ENCODE measurements around the gene VTCN1. TPM values are rescaled to one million over a fixed set of nuclear protein-coding genes. Genes with fewer than 3 reads are reported as not detected.

Gene VTCN1
- total and polyA plus RNA-seq, 9 donors = 0.05 to 17.6 (median 0.83) TPM; not detected in 2

GRCh38 chr1:117244971-117245370, 34.2 kb upstream of the VTCN1 start:
- no peaks in the 10 kb centered on the region for H3K4me1 ChIP-seq (ENCODE audit: insufficient read depth)
- H3K4me3 ChIP-seq = no peak overlapping the region
- no peak overlapping the region for H3K27ac ChIP-seq
- no peaks in the 10 kb centered on the region for H3K27me3 ChIP-seq
- 11 to 20% (median 19%) methylated on average over 2 of the region's 2 CpGs for whole genome bisulfite sequencing, 3 donors
- H3K9me3 ChIP-seq = no peaks in the 10 kb centered on the region
- H3K36me3 ChIP-seq = no peaks in the 10 kb centered on the region
- intact Hi-C loops (cut with DNase I) = no loop called here
- no peak for DNase-seq
- TF ChIP-seq POLR2A (IDR thresholded peaks at IDR 0.05) (no peak), EP300 (IDR thresholded peaks at IDR 0.05) (no peak), CTCF (IDR thresholded peaks at IDR 0.05) (no peak)

- Histone ChIP-seq H3K9me3 (no peaks in the 10 kb centered on the region), H3K27ac (no peak overlapping the region), H3K36me3 (no peaks in the 10 kb centered on the region), H3K4me3 (no peak overlapping the region), H3K27me3 (no peaks in the 10 kb centered on the region), H3K4me1 (ENCODE audit: insufficient read depth) (no peaks in the 10 kb centered on the region)
- intact Hi-C loops (cut with DNase I) = no loop called here
- DNase-seq = no peak
- TF ChIP-seq CTCF (IDR thresholded peaks at IDR 0.05) (no peak), EP300 (IDR thresholded peaks at IDR 0.05) (no peak), POLR2A (IDR thresholded peaks at IDR 0.05) (no peak)
- 54 to 58% (median 54%) methylated on average over 2 of the region's 2 CpGs for WGBS, 3 donors
These were observed 33.6 kb upstream of the VTCN1 start for GRCh38 chr1:117244306-117244705.

GRCh38 chr1:117241512-117241911, 30.8 kb upstream of the VTCN1 start:
- no peak overlapping the region for H3K27ac ChIP-seq
- no peaks in the 10 kb centered on the region for H3K27me3 ChIP-seq
- 80 to 84% (median 83%) methylated on average over 3 of the region's 3 CpGs for WGBS, 3 donors
- H3K9me3 ChIP-seq = no peaks in the 10 kb centered on the region
- TF ChIP-seq CTCF (IDR thresholded peaks at IDR 0.05) (no peak), POLR2A (IDR thresholded peaks at IDR 0.05) (no peak), EP300 (IDR thresholded peaks at IDR 0.05) (no peak)
- no peak overlapping the region for H3K4me3 ChIP-seq
- DNase-seq = no peak
- no peaks in the 10 kb centered on the region for H3K36me3 ChIP-seq
- H3K4me1 ChIP-seq (ENCODE audit: insufficient read depth) = no peaks in the 10 kb centered on the region
- intact Hi-C loops (cut with DNase I) = no loop called here

- Histone ChIP-seq H3K27ac (no peak overlapping the region), H3K27me3 (no peaks in the 10 kb centered on the region), H3K9me3 (no peaks in the 10 kb centered on the region), H3K4me3 (no peak overlapping the region), H3K4me1 (ENCODE audit: insufficient read depth) (no peaks in the 10 kb centered on the region), H3K36me3 (no peaks in the 10 kb centered on the region)
- intact Hi-C loops (cut with DNase I) = no loop called here
- no peak for TF ChIP-seq EP300 (IDR thresholded peaks at IDR 0.05)
- TF ChIP-seq POLR2A (IDR thresholded peaks at IDR 0.05) = no peak
- no peak for TF ChIP-seq CTCF (IDR thresholded peaks at IDR 0.05)
- WGBS, 3 donors = 83 to 84% (median 84%) methylated on average over 4 of the region's 4 CpGs
- no peak for DNase-seq
These were observed 29.8 kb upstream of the VTCN1 start for GRCh38 chr1:117240547-117240946.

- H3K36me3 ChIP-seq = no peaks in the 10 kb centered on the region
- no peak for DNase-seq
- H3K27ac ChIP-seq = no peak overlapping the region
- H3K9me3 ChIP-seq = no peaks in the 10 kb centered on the region
- H3K4me3 ChIP-seq = no peak overlapping the region
- no peak for TF ChIP-seq EP300 (IDR thresholded peaks at IDR 0.05)
- TF ChIP-seq POLR2A (IDR thresholded peaks at IDR 0.05) = no peak
- TF ChIP-seq CTCF (IDR thresholded peaks at IDR 0.05) = no peak
- no peaks in the 10 kb centered on the region for H3K4me1 ChIP-seq (ENCODE audit: insufficient read depth)
- no peaks in the 10 kb centered on the region for H3K27me3 ChIP-seq
- intact Hi-C loops (cut with DNase I) = no loop called here
These were observed 28.7 kb upstream of the VTCN1 start for GRCh38 chr1:117239467-117239866.

All from ovary (tissue), 9 donors.